A673 (cell line): Measurements from ENCODE around the gene MYL11. TPM values are rescaled to one million over a fixed set of nuclear protein-coding genes. Genes with fewer than 3 reads are reported as not detected.

Experiments used
- BruUV-seq: library from RNA; stranded (reverse); fragments of 400-500 nt; replicated peaks from 2 replicates; lab custom pipeline; 2021; lab: Mats Ljungman, UMichigan
- CTCF ChIA-PET: fragments of 300-600 bp; sonication (Branson Sonifier 250); formaldehyde crosslinking; loops from one replicate; lab custom pipeline; 2022; ENCODE audit warnings: antibody characterized with exemption; lab: Charles Lee
- POLR2A ChIA-PET: fragments of 300-600 bp; sonication (Branson Sonifier 250); formaldehyde crosslinking; loops from one replicate; lab custom pipeline; 2022; ENCODE audit warnings: antibody characterized with exemption; ENCODE audit not compliant: low non-redundant PET; lab: Charles Lee
- DNase-seq: peaks from one replicate; pipeline ENCODE4 v3.0.0-alpha.2; 2015; ENCODE audit warnings: low spot score
- H3K27ac ChIP-seq: fragments of 200-600 bp; sonication (generic); 2 replicates; pipeline ENCODE4 v1.5.1; 2016; ENCODE audit warnings: mixed run types, low read depth, mild to moderate bottlenecking, mixed read lengths, antibody characterized with exemption, low read length; ENCODE audit not compliant: poor library complexity, severe bottlenecking
- H3K27me3 ChIP-seq: fragments of 200-600 bp; sonication (generic); replicated peaks from 2 replicates; pipeline ENCODE4 v1.6.1; 2017; ENCODE audit warnings: mixed run types, low read depth, mild to moderate bottlenecking, mixed read lengths, antibody characterized with exemption, low read length; ENCODE audit not compliant: insufficient read depth, poor library complexity
- H3K36me3 ChIP-seq: fragments of 200-600 bp; sonication (generic); 2 replicates; pipeline ENCODE4 v1.6.1; 2016; ENCODE audit warnings: mixed run types, mild to moderate bottlenecking, mixed read lengths, antibody characterized with exemption, low read length; ENCODE audit not compliant: insufficient read depth, poor library complexity, severe bottlenecking
- H3K4me1 ChIP-seq: fragments of 200-600 bp; sonication (generic); 2 replicates; pipeline ENCODE4 v1.6.1; 2017; ENCODE audit warnings: mixed run types, mild to moderate bottlenecking, mixed read lengths, antibody characterized with exemption, low read length; ENCODE audit not compliant: insufficient read depth, poor library complexity, severe bottlenecking
- H3K4me3 ChIP-seq: fragments of 200-600 bp; sonication (generic); 2 replicates; pipeline ENCODE4 v1.5.1; 2016; ENCODE audit warnings: low read depth, mixed run types, mild to moderate bottlenecking, mixed read lengths, low read length; ENCODE audit not compliant: poor library complexity, severe bottlenecking
- H3K9me3 ChIP-seq: fragments of 200-600 bp; sonication (generic); 2 replicates; pipeline ENCODE4 v1.6.1; 2016; ENCODE audit warnings: mixed run types, low read depth, mild to moderate bottlenecking, mixed read lengths, antibody characterized with exemption, low read length; ENCODE audit not compliant: poor library complexity, severe bottlenecking
- EZH2 ChIP-seq: fragments of 200-600 bp; sonication (generic); IDR thresholded peaks from 2 replicates; pipeline ENCODE4 v1.6.1; 2017; ENCODE audit warnings: borderline replicate concordance, low read depth, mild to moderate bottlenecking, mixed read lengths, antibody characterized with exemption, low read length; ENCODE audit not compliant: poor library complexity, severe bottlenecking
- intact Hi-C: fragments of 100-400 bp; cut with micrococcal nuclease; formaldehyde crosslinking; loops from one replicate; pipeline ENCODE4 v1.10.0; 2022; ENCODE audit not compliant: unreplicated experiment
- total RNA-seq: library from RNA; stranded (reverse); gene quantifications from 2 replicates; pipeline ENCODE4 v1.2.3, GENCODE V29; 2021
- TF ChIP-seq, protein P1 (sequence below): fragments of 300-800, 200-600 bp; sonication (generic); conservative IDR thresholded peaks from 2 replicates; pipeline ENCODE4 v1.5.1; 2017; ENCODE audit warnings: low read depth, mild to moderate bottlenecking, antibody characterized with exemption, low read length, moderate library complexity, mixed read lengths

Gene MYL11
- total RNA-seq, 1 experiment from 2014 or later = not detected

DNA sequence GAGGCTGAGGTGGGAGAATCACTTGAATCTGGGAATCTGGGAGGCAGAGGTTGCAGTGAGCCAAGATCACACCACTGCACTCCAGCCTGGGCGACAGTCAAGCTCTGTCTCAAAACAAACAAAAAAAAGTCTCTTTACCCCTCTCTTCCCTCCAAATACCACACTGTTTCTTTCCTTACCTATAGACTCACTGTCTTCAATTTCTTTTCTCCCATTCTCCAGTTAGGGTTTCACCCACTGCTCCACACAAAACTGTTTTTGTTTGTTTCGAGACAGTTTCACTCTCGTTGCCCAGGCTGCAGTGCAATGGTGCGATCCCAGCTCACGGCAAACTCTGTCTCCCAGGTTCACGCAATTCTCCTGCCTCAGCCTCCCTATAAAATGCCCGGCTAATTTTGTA, 13.4 kb upstream of the MYL11 start:
- no peak for DNase-seq
- intact Hi-C loops = no loop called here
- Histone ChIP-seq H3K4me3 (no peak overlapping the region), H3K9me3 (no peaks in the 10 kb centered on the region), H3K27ac (no peak overlapping the region), H3K36me3 (peaks cover 31% of the 10 kb centered on the region), H3K4me1 (no peaks in the 10 kb centered on the region), H3K27me3 (no peaks in the 10 kb centered on the region)
- no TSS peak for BruUV-seq
- no peak for TF ChIP-seq EZH2
- TF ChIP-seq, protein P1, sequence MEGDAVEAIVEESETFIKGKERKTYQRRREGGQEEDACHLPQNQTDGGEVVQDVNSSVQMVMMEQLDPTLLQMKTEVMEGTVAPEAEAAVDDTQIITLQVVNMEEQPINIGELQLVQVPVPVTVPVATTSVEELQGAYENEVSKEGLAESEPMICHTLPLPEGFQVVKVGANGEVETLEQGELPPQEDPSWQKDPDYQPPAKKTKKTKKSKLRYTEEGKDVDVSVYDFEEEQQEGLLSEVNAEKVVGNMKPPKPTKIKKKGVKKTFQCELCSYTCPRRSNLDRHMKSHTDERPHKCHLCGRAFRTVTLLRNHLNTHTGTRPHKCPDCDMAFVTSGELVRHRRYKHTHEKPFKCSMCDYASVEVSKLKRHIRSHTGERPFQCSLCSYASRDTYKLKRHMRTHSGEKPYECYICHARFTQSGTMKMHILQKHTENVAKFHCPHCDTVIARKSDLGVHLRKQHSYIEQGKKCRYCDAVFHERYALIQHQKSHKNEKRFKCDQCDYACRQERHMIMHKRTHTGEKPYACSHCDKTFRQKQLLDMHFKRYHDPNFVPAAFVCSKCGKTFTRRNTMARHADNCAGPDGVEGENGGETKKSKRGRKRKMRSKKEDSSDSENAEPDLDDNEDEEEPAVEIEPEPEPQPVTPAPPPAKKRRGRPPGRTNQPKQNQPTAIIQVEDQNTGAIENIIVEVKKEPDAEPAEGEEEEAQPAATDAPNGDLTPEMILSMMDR = no peak
- ChIA-PET CTCF (no interaction called here), POLR2A (no interaction called here)

DNA sequence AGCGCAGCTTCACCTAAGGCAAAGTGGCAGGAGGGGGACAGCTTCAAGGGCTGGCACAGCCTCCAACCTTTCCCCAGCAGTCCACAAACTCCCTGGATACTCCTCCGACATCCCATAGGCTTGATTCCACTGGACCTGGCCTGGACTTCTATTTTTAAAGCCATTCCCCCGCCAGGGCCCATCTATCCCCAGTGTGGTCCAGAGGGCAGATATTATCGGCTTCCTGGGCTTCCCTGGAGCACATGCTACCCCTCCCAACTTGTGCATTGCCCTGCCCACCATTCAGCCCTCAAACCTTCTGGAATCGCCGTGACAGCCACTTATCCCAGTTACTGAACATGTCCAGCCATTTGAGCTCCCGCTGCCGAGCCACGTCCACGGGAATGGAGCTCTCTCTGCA, 9.4 kb upstream of the MYL11 start:
- POLR2A ChIA-PET = no interaction called here
- no peak overlapping the region for H3K4me3 ChIP-seq
- CTCF ChIA-PET = interaction anchor here (0.5 kb wide), 1 partner anchor 16 kb away, joined by 7 read pairs; no protein-coding TSS in a partner anchor
- intact Hi-C loops = no loop called here
- no TSS peak for BruUV-seq
- no peak for DNase-seq
- H3K4me1 ChIP-seq = no peaks in the 10 kb centered on the region
- H3K9me3 ChIP-seq = no peaks in the 10 kb centered on the region
- peaks cover 21% of the 10 kb centered on the region for H3K36me3 ChIP-seq
- H3K27me3 ChIP-seq = no peaks in the 10 kb centered on the region
- no peak overlapping the region for H3K27ac ChIP-seq
- TF ChIP-seq, protein P1 = no peak
- TF ChIP-seq EZH2 = no peak

DNA sequence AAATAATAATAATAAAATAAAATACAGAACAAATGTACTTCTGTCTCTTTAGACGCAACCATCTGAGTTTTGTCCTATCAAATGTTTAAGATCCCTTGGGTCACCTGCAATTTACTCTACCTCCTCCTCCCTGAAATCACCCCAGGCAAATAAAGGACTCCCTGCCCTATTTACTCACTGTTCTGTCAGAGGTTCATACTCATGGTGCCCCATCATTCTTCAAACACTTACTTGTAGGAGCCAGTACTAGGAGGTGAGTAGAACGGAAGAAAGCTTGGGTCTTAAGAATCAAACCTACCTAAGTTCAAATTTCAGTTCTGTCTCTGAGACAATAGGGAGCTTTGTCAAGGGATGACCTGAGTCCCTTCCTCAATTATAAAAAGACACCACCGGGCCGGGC, 8.1 kb upstream of the MYL11 start:
- H3K4me3 ChIP-seq = peak overlapping the region; percentile 94
- intact Hi-C loops = no loop called here
- no peaks in the 10 kb centered on the region for H3K27me3 ChIP-seq
- POLR2A ChIA-PET = no interaction called here
- peaks cover 18% of the 10 kb centered on the region for H3K36me3 ChIP-seq
- H3K27ac ChIP-seq = no peak overlapping the region
- no peak for DNase-seq
- H3K9me3 ChIP-seq = no peaks in the 10 kb centered on the region
- H3K4me1 ChIP-seq = peaks cover 4% of the 10 kb centered on the region
- BruUV-seq = no TSS peak
- no peak for TF ChIP-seq EZH2
- TF ChIP-seq, protein P1 = no peak
- CTCF ChIA-PET = no interaction called here
